Peyer's patch (tissue), 4 donors: ENCODE data around the gene QRFPR. TPM values are rescaled to one million over a fixed set of nuclear protein-coding genes. Genes with fewer than 3 reads are reported as not detected.

ENCODE experiments used
- DNase-seq, 3 donors: peaks; one replicate each; pipeline ENCODE4 v3.0.0-alpha.2; 2017 to 2019
- H3K27ac ChIP-seq, 4 donors: fragments of 200-600 bp; sonication (generic); one replicate each; pipeline ENCODE4 v1.5.1; 2016 to 2019
- H3K27me3 ChIP-seq, 2 donors: fragments of 200-600 bp; sonication (generic); one replicate each; pipeline ENCODE4 v1.5.1; 2019
- H3K36me3 ChIP-seq, 3 donors: fragments of 200-600 bp; sonication (generic); one replicate each; pipeline ENCODE4 v1.5.1; 2016 to 2019
- H3K4me1 ChIP-seq, 4 donors: fragments of 200-600 bp; sonication (generic); one replicate each; pipeline ENCODE4 v1.5.1; 2016 to 2019
- H3K4me3 ChIP-seq, 4 donors: fragments of 200-600 bp; sonication (generic); 1 replicate in 3 of 4; 2 replicates in 1 of 4; pipeline ENCODE4 v1.5.1; 2016 to 2019; ENCODE audit warnings: mild to moderate bottlenecking in 1 of 4
- H3K9me3 ChIP-seq, 4 donors: fragments of 200-600 bp; sonication (generic); one replicate each; pipeline ENCODE4 v1.5.1; 2016 to 2019; ENCODE audit warnings: mild to moderate bottlenecking in 1 of 4
- POLR2A ChIP-seq, 2 donors: fragments of 450-650 bp; IDR thresholded peaks; one replicate each; pipeline ENCODE4 v1.5.1; 2017; ENCODE audit warnings: antibody characterized with exemption in 2 of 2, mild to moderate bottlenecking in 2 of 2, moderate library complexity in 2 of 2
- total RNA-seq, 4 donors: library from RNA; depleted of rRNA; stranded (reverse); fragments of >200 nt; gene quantifications; one replicate each; pipeline ENCODE4 v1.1.0, GENCODE V29; 2016
- TF ChIP-seq, protein P1 (sequence below), 6 experiments: fragments of 450-650 bp in 4 of 6; fragments of 200-600 bp in 2 of 6; sonication (generic) in 1 of 6; IDR thresholded peaks; one replicate each; pipeline ENCODE4 v1.5.1; 2017 to 2019; ENCODE audit warnings: antibody characterized with exemption in 6 of 6, mild to moderate bottlenecking in 3 of 6, moderate library complexity in 1 of 6

QRFPR gene
- total RNA-seq, 4 donors from 2014 or later: not detected

DNA sequence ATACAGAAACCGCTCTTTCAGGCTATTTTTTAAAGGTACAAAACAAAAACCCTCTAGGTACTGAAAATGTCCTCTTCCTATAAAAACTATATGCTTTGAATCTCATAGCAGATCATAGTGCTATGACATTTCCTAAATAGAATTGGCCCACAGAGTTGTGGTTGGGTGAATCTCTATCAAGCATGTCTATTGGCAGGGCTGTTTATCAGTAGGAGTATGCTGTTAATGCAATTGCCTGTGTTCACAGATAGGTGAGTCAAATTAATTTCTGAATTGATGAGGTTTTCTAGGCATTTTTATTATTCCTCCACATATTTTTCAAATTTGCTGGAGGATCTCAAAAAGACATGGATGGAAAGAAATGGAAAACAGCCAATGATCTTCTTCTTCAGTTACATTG is 73.9 kb downstream of the QRFPR start:
- Histone ChIP-seq H3K36me3 (no peaks in the 10 kb centered on the region), H3K4me1 (no peaks in the 10 kb centered on the region), H3K9me3 (no peaks in the 10 kb centered on the region), H3K27ac (no peak overlapping the region), H3K4me3 (no peak overlapping the region), H3K27me3 (no peaks in the 10 kb centered on the region)
- no peak for DNase-seq
- TF ChIP-seq, protein P1, sequence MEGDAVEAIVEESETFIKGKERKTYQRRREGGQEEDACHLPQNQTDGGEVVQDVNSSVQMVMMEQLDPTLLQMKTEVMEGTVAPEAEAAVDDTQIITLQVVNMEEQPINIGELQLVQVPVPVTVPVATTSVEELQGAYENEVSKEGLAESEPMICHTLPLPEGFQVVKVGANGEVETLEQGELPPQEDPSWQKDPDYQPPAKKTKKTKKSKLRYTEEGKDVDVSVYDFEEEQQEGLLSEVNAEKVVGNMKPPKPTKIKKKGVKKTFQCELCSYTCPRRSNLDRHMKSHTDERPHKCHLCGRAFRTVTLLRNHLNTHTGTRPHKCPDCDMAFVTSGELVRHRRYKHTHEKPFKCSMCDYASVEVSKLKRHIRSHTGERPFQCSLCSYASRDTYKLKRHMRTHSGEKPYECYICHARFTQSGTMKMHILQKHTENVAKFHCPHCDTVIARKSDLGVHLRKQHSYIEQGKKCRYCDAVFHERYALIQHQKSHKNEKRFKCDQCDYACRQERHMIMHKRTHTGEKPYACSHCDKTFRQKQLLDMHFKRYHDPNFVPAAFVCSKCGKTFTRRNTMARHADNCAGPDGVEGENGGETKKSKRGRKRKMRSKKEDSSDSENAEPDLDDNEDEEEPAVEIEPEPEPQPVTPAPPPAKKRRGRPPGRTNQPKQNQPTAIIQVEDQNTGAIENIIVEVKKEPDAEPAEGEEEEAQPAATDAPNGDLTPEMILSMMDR (IDR thresholded peaks at IDR 0.05): peak in 2 of 6 experiments; percentile 4 to 11
- TF ChIP-seq POLR2A (IDR thresholded peaks at IDR 0.05): no peak

DNA sequence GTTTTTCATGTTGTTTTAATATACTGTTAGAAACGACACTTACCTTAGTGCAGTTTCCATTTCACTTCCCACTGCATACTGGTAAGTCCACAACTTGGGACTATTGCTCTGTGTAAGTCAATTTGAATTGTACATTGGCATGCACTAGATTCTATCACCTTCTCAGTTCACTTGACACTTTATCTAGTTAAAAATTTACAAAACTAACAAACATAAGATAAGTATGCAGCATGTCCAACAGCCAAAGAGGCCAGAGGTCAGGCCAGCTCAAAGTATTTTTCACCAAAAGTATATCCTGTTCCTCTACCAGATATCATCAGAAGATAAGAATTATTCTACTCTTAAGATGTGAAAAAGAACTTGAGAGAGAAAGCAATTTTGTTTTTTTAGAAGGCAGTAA is 75.9 kb downstream of the QRFPR start:
- DNase-seq: no peak
- no peaks in the 10 kb centered on the region for H3K27me3 ChIP-seq
- H3K36me3 ChIP-seq: no peaks in the 10 kb centered on the region
- TF ChIP-seq, protein P1 (IDR thresholded peaks at IDR 0.05): no peak
- no peak for TF ChIP-seq POLR2A (IDR thresholded peaks at IDR 0.05)
- H3K4me3 ChIP-seq: no peak overlapping the region
- no peaks in the 10 kb centered on the region for H3K4me1 ChIP-seq
- no peaks in the 10 kb centered on the region for H3K9me3 ChIP-seq
- no peak overlapping the region for H3K27ac ChIP-seq

DNA sequence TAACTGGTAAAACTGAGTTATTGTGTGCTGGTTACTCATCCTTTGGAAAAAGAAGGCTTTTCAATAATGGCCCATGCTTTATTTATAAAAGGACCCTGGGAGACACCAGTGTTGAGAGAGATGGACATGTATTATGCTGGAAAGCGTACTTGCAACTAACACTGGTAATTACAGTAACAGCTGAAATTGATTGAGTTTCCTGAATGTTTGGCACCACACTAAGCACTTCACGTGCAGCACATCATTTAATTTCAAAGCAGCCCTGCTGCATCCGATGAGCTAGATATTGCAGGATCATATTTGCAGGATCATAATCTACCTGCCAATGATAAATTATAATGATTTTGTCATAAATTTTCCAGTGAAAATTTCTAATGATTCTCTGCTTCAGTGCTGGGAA is 81.5 kb downstream of the QRFPR start:
- Histone ChIP-seq H3K27ac (no peak overlapping the region), H3K9me3 (no peaks in the 10 kb centered on the region), H3K27me3 (no peaks in the 10 kb centered on the region), H3K4me3 (no peak overlapping the region), H3K36me3 (no peaks in the 10 kb centered on the region), H3K4me1 (no peaks in the 10 kb centered on the region)
- no peak for TF ChIP-seq POLR2A (IDR thresholded peaks at IDR 0.05)
- TF ChIP-seq, protein P1 (IDR thresholded peaks at IDR 0.05): no peak
- no peak for DNase-seq

DNA sequence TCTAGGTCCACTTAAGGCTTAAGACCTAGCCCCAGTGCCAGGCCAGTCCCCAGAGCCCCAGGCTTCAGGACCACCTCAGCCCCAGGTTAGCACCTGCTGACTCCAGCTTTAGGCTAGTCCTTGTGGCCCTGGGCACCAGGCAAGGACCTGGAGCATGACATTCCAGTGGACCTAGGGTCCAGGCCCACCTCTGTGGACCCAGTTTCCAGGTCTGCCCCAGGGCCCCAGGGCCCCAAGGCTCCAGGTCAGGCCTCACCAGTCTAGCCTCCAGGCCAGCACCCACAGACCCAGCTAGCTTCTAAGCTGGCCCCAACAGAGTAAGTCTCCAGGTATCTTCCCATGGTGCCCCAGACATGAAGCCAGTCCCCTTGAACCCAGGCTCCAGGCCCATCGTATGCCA is 97.5 kb downstream of the QRFPR start:
- no peaks in the 10 kb centered on the region for H3K4me1 ChIP-seq
- H3K36me3 ChIP-seq: no peaks in the 10 kb centered on the region
- H3K4me3 ChIP-seq: no peak overlapping the region
- peaks cover 0 to 3% (median 0%) of the 10 kb centered on the region in 4 donors for H3K9me3 ChIP-seq
- TF ChIP-seq POLR2A (IDR thresholded peaks at IDR 0.05): no peak
- TF ChIP-seq, protein P1 (IDR thresholded peaks at IDR 0.05): no peak
- no peak for DNase-seq
- no peaks in the 10 kb centered on the region for H3K27me3 ChIP-seq
- no peak overlapping the region for H3K27ac ChIP-seq

DNA sequence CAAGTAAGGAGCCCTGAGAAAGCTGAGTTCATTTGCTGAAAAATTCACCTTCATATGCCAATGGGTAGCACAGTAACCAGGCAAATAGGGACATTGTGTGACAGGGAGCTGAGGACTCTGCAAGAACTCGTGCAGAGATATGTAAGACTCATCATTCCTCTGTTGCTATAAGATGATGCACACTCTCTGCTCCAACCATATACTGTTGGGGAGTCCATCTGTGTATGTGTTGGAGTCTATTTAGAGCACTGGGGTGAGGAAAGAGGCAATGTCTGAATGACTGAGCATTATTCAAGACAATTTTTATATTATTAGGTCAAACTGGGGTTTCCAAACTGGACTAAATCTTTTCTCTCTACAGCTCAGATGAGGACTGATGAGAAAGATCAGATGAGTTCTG is 100.4 kb downstream of the QRFPR start:
- Histone ChIP-seq H3K27ac (no peak overlapping the region), H3K9me3 (peaks cover 0 to 3% (median 0%) of the 10 kb centered on the region in 4 donors), H3K27me3 (no peaks in the 10 kb centered on the region), H3K4me3 (no peak overlapping the region), H3K36me3 (no peaks in the 10 kb centered on the region), H3K4me1 (no peaks in the 10 kb centered on the region)
- no peak for DNase-seq
- TF ChIP-seq, protein P1 (IDR thresholded peaks at IDR 0.05): no peak
- no peak for TF ChIP-seq POLR2A (IDR thresholded peaks at IDR 0.05)

DNA sequence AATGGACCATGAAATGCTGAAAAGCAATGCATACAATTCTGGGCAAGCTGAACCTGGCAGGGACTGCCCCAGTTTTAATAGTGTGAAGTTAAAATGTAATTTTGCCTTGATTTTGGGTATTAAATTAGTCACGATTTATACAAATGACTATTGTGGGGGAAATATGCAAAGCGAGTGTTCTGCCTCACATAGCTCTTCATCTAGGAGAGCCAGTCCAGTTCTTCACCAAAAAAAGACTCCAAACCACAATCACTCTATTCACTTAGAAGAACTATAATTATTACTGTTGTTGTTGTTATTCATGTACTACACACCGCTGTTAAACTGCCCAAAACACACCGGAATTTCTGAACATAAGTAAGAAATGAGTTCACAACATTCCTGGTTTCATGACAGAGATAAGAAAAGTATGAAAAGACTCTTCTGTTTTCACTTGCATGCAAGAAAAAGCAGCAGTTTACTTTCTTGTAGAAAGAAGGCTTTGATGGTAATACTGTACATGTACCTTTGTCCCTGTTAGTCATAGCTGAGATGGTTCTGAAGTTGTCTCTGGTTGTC is 101.9 kb downstream of the QRFPR start:
- Histone ChIP-seq H3K4me3 (no peak overlapping the region), H3K27me3 (no peaks in the 10 kb centered on the region), H3K4me1 (no peaks in the 10 kb centered on the region), H3K27ac (no peak overlapping the region), H3K9me3 (peaks cover 0 to 3% (median 0%) of the 10 kb centered on the region in 4 donors), H3K36me3 (no peaks in the 10 kb centered on the region)
- TF ChIP-seq, protein P1 (IDR thresholded peaks at IDR 0.05): no peak
- TF ChIP-seq POLR2A (IDR thresholded peaks at IDR 0.05): no peak
- no peak for DNase-seq
